ENCODE results near the gene TVP23C.
"Not testable (repeated sequence)": the region's sequence is repeated elsewhere in the genome, so short reads cannot be mapped to it uniquely, and the experiment has no call there.

TVP23C gene
- total RNA-seq: 5.4 to 10.1 (median 7.2) reads per million in 4 experiments

GRCh38 chr17:15563375-15563857 is at the start of gene TVP23C:
Gene TVP23C (minus strand): TSS chr17:15563483. CDS start chr17:15563448, 35 bp downstream.
- DNase-seq: peak; percentile 60

GRCh38 chr17:15592960-15593359 is 29.7 kb upstream of the TVP23C start:
- DNase-seq: not testable (repeated sequence)

- not testable (repeated sequence) for DNase-seq
These were observed 28.7 kb upstream of the TVP23C start for GRCh38 chr17:15591986-15592385.

GRCh38 chr17:15590844-15591243 is 27.6 kb upstream of the TVP23C start:
- not testable (repeated sequence) for DNase-seq

GRCh38 chr17:15589544-15590536 is 26.6 kb upstream of the TVP23C start:
- not testable (repeated sequence) for DNase-seq

GRCh38 chr17:15588017-15588416 is 24.7 kb upstream of the TVP23C start:
- not testable (repeated sequence) for DNase-seq

- not testable (repeated sequence) for DNase-seq
These were observed 20.0 kb upstream of the TVP23C start for GRCh38 chr17:15583313-15583712.

- DNase-seq: not testable (repeated sequence)
These were observed 18.2 kb upstream of the TVP23C start for GRCh38 chr17:15581462-15581861.

GRCh38 chr17:15576848-15577247 is 13.6 kb upstream of the TVP23C start:
- not testable (repeated sequence) for DNase-seq

GRCh38 chr17:15574660-15575059 is 11.4 kb upstream of the TVP23C start:
- DNase-seq: not testable (repeated sequence)

GRCh38 chr17:15573870-15574269 is 10.6 kb upstream of the TVP23C start:
- not testable (repeated sequence) for DNase-seq

- not testable (repeated sequence) for DNase-seq
These were observed 489 bp downstream of the TVP23C start for GRCh38 chr17:15562613-15563374.

GRCh38 chr17:15561439-15561838 is 1.8 kb downstream of the TVP23C start:
- DNase-seq: not testable (repeated sequence)

GRCh38 chr17:15558403-15559105 is 4.7 kb downstream of the TVP23C start:
- DNase-seq: not testable (repeated sequence)

GRCh38 chr17:15557334-15557832 is 5.9 kb downstream of the TVP23C start:
- not testable (repeated sequence) for DNase-seq

- DNase-seq: not testable (repeated sequence)
These were observed 10.4 kb downstream of the TVP23C start for GRCh38 chr17:15552932-15553331.

GRCh38 chr17:15549552-15549951 is 13.7 kb downstream of the TVP23C start:
- DNase-seq: not testable (repeated sequence)

GRCh38 chr17:15546604-15547003 is 16.7 kb downstream of the TVP23C start:
- not testable (repeated sequence) for DNase-seq

- not testable (repeated sequence) for DNase-seq
These were observed 22.7 kb downstream of the TVP23C start for GRCh38 chr17:15540371-15541219.

- DNase-seq: not testable (repeated sequence)
These were observed 30.2 kb downstream of the TVP23C start for GRCh38 chr17:15533122-15533521.
